Cerebellar cortex (tissue), 1 donor: Measurements from ENCODE around the gene ADARB1.
A peak's percentile ranks its signal among the peaks of the same experiment; 100 is the strongest.

Experiments
- DNase-seq: peaks from one replicate; pipeline ENCODE4 v3.0.0-alpha.2; 2015; ENCODE audit warnings: low spot score

The ADARB1 gene

DNA sequence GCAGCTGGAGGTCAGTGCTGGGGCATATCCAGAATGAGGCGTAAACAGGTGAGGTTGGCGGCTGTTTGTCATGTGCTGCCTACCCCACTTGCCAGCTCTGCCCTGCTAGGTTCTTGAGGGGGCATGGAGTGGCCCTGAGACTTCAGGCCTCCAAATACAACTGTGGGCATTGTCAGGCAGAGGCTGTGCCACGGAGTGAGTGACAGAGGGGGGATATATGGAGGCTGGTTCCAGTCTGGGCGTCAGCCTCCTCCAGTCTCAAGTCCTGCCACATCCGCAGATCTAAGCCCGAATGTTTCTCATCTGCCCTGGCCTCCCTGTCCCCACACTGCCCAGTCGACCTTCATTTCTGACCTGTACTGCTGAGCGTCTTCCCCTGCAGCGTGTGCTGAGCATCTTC is 128.0 kb downstream of the ADARB1 start:
- no peak for DNase-seq

DNA sequence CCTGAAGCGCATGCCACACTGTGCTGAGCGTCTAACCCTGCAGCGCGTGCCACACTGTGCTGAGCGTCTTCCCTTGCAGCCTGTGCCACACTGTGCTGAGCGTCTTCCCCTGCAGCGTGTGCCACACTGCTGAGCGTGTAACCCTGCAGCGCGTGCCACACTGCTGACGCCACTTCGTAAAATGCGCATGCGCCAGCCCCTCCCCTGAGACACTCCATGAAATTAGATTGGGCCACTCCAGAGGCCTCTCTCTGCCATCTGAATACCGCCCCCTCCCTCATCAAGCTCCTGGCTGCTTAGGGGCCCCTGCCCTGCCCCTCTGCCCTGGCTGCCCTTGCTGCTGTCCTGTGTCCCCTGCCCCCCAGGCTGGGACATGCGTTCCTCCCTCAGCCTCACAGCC is 128.5 kb downstream of the ADARB1 start:
- peak; percentile 59 for DNase-seq

DNA sequence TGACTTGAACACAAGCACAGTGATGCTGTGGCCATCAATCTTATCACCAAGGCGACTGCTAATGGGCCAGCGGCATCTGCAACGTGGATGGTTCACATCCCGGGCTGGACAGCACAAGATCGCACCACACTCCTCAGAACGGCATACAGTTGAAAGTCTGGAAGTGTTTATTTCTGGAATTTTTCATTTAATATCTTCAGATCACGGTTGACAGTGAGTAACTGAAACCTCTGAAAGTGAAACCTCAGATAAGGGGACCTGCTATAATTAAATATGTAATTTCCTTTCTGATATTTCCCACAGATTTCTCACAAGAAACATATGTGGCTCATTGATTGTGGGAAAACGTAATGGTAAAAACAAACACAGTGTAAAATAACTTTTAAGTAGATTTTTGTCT is 129.6 kb downstream of the ADARB1 start:
- no peak for DNase-seq

DNA sequence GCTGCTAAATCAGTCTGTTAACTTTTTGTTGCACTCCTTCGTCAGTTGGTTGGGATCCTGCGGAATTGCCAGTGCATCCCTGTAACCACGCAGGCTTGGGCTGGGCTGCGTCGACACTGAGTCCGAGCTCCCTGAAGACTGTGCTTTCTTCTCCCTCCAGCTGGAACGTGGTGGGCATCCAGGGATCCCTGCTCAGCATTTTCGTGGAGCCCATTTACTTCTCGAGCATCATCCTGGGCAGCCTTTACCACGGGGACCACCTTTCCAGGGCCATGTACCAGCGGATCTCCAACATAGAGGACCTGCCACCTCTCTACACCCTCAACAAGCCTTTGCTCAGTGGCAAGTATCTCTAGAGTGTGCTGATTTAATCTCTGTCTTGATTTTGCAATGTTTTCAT is 130.0 kb downstream of the ADARB1 start:
- DNase-seq = no peak

DNA sequence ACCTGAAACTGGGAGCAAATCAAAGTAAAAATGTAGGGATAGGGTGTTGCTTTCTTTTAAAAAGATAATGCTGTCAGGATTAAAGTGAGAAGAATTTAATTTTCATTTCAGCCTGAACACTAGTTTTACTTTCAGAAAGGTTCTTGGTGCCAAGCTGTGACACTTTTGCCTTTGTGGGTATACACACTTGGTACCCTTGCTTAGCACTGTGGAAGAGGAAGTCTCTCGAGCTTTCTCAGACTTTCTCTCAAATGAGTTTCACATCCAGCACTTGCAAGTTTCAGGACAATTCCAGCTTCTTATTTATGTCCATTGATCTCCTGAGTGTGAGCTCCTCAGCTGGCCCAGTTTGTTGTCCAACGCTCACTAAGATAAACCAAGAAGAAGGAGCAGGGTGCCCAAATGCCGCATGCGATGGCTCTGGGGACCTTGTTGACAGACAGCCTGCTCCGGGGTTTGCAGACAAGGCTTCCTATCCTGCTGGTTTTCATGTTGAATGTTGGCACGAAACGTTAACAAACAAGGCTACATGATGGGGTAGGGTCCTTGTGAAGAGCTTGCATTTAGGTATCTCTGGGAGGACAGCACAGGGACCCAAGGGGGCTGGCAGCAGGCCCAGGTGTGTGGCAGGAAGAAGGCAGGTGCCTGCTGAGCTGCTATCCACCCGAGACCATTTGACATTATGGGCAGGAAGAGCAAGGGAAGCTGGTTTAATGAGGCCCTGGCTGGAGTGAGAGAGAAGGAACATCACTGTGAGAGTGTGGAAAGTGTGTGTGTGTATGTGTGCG is 133.7 kb downstream of the ADARB1 start:
- peak; percentile 45 for DNase-seq

DNA sequence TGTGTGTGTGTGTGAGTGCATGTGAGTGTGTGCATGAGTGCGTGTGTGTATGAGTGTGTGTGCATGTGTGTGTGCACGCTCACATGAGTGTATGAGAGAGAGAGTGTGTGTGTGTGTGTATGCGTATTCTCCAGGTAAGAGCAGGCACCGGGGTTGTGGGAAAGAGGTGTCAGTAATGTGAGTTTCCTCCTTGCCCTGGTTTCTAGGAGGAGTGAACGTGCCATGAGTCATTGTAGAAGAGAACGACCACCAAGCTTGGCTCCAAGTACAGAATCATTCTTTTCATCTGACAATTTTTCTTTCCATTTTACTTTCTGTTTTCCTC is 134.2 kb downstream of the ADARB1 start:
- DNase-seq = no peak

DNA sequence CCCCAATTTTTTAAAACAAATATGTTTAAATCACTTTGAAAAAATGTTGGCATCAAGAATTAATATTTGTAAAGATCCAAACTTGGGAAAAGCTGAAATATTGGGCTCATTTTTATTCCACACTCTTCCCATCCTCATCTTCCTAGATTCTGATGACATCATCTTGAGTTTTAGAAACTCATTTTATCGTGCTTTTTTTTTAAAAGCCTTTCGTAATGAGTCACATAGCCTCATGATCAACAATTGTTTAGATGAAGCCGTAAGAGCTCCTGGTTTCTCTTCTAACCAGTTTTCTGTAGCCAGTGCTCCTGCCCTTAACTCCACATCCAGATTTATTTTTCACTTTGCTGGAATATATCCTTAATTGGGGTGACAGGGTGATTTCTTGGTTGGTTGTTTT is 134.7 kb downstream of the ADARB1 start:
- DNase-seq = no peak

DNA sequence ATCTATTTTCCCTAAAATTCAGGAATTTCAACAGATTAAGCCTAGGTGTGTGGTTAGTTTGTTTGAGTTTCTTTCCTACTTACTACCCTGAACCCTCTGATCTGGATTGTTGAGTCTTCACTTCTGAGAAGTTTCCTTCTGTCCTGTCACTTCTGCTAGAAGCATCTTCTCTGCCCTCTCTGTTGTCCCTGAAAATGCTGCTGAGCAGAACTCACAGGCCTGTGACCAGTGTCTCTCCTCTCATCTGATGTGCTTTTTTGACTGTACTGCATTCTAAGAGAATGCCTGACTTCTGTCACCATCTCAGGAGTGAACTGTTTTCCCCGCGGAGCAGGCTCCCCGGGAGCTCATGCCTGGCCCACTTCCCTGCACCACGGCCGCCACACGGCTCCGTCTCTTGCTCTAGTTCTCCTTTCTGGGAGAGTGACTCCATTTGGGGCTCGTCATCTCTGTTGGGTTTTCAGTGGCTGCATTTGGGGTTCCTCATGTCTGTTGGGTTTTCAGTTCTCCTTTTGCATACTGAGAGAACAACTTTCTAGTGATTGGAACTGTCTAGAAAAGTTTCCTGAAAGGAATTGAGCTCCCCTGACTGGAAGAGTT is 135.4 kb downstream of the ADARB1 start:
- no peak for DNase-seq

DNA sequence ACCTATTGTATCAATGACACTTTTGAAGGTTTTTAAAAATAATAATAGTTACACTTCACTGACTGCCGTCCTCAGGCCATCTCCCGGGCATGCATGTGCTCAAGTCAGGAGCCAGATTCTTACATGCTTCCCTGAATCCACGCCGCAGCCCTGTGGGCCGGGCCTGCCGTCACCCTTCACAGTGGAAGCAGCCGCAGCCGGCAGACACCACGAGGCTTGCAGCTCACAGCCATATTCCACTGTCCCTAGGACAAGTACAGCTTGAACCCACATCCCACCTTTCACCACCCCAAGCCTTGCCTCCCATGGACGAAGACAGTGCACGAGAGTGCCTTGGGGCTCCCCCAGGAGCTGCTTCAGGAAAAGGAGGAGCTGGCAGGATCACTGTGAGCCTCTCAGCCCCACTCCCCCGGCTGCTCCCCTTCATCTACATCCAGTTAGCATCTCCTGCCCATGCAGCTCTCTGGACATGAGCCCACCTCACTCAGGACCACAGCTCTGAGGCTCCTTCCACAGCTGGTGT is 136.1 kb downstream of the ADARB1 start:
- no peak for DNase-seq

DNA sequence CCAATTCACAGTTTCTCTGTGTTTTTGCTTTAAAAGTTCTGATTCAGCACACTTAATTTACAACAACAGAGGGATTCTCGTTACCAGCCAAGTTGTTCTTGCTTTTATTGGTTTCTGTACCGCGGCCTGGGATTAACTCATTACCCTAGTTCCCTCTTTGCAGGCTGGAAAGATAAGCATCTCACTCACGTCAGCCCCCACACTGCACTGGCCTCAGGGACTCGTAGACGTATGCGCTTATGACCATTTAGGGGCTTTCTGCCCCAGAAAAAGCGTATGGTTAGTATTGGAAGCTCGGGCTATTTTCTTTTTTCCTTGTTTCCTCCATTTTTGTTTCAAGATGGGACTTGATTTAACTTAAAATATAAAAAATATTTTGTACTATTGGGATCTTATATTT is 137.3 kb downstream of the ADARB1 start:
- no peak for DNase-seq

DNA sequence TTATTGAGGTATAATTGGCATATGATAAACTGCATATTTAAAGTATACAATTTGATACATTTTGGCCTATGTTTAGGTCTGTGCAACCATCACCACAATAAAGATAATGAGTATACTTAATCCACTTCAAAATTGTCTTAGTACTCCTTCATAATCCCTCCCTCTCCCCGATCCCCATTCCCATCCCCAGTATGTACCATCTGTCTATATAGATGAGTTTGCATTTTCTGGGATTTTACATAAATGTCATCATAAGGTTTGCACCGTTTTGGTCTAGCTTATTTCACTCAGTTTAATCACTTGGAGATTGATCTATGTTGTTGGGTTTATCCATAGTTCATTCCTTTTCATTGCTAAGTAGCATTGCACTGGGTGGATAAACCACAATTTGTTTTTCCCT is 139.0 kb downstream of the ADARB1 start:
- no peak for DNase-seq

DNA sequence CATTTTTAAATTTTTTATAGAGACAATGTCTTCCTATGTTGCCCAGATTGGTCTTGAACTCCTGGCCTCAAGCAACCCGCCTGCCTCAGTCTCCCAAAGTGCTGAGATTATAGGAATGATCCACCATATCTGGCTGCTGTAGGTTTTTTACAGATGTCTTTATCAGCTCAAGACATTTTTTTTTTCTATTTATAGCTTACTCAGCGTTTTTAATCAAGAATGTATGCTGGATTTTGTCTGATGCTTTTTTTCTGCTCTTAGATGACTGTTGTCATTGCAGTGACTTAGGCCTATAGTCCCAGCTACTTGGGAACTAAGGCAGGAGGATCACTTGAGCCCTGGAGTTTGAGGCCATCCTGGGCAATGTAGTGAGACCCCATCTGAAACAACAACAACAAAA is 140.8 kb downstream of the ADARB1 start:
- DNase-seq = no peak

DNA sequence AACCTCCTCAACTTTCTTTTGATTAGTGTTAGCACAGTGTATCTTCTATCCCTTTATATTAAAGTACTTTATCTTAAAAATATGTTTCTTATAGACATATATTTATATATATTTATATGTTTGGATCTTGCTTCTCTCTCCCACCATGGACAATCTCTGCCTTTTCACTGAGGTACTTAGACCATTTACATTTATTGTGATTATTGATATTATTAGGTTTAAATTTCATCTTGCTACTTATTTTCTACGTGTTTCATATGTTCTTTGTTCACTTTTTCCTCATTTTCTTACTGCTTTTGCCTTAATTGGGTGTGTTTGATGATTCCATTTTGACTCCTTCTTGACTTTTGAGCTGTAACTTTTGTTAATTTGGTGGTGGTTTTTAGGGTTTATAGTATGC is 142.6 kb downstream of the ADARB1 start:
- no peak for DNase-seq

DNA sequence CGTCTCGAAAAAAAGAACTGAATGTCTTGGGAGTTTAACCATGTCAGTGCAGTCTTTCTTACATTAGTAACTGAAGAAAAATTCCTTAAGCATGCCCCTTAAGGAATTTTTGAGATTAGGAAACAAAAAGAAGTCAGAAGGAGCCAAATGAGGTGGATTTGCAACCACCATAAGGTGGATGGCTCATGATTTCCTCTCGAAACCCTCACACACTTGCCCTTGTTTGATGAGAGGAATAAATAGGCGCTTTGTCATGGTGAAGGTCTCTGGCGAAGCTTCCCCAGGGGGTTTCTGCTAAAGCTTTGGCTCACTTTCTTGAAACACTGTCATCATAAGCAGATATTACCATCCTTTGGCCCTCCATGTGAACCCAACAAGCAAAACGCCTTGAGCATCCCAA is 145.1 kb downstream of the ADARB1 start:
- DNase-seq = no peak

DNA sequence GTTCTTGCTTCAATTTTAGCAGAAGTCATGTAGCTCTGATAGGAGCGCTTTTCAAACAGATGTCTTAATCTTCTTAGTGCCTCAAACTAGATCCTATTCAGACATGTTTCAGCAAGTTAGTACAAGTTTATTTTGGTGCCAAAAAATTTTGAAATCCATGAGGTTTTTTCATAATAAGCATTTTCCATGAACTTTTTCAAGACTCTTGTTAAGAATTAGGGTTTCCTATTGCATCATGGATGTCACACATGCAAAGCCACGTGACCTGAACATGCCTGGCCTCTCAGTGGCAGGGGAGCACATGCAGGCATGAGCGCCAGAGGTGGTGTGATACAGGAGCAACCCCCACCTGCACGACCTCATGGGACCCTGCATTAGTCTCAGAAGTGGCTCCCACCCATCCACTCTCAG is 145.7 kb downstream of the ADARB1 start:
- no peak for DNase-seq

DNA sequence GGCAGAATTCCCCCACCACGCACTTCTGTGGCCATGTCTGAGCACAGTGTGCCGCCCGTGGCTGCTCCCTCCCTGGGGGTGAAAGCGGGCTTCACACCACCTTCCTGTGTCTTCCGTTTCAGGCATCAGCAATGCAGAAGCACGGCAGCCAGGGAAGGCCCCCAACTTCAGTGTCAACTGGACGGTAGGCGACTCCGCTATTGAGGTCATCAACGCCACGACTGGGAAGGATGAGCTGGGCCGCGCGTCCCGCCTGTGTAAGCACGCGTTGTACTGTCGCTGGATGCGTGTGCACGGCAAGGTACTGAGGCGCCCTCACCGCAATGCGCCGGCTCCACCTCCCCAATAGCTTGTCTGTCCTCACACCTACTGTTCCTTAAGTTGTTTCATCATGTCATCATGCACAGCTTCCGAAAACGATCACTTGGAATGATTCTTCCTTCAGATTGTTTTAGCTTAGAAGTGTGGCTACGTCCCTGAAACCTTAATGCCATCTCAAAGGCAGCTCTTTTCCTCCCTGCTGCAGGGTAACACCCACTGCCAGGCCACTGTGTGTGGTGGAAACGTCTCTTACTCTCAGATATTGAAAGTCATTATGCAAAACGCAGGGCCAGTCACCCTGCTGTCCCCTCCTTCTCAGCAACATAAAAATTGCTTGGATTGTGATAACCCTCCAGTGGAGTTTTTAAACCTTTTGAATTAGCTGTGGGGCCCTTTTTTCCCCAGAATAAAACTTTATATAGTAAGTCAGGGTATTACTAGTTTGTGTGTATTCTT is 146.5 kb downstream of the ADARB1 start:
- DNase-seq = no peak

DNA sequence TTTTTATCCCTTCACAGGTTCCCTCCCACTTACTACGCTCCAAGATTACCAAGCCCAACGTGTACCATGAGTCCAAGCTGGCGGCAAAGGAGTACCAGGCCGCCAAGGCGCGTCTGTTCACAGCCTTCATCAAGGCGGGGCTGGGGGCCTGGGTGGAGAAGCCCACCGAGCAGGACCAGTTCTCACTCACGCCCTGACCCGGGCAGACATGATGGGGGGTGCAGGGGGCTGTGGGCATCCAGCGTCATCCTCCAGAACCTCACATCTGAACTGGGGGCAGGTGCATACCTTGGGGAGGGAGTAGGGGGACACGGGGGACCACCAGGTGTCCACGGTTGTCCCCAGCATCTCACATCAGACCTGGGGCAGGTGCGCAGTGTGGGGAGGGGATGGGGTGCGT is 147.6 kb downstream of the ADARB1 start:
- no peak for DNase-seq

DNA sequence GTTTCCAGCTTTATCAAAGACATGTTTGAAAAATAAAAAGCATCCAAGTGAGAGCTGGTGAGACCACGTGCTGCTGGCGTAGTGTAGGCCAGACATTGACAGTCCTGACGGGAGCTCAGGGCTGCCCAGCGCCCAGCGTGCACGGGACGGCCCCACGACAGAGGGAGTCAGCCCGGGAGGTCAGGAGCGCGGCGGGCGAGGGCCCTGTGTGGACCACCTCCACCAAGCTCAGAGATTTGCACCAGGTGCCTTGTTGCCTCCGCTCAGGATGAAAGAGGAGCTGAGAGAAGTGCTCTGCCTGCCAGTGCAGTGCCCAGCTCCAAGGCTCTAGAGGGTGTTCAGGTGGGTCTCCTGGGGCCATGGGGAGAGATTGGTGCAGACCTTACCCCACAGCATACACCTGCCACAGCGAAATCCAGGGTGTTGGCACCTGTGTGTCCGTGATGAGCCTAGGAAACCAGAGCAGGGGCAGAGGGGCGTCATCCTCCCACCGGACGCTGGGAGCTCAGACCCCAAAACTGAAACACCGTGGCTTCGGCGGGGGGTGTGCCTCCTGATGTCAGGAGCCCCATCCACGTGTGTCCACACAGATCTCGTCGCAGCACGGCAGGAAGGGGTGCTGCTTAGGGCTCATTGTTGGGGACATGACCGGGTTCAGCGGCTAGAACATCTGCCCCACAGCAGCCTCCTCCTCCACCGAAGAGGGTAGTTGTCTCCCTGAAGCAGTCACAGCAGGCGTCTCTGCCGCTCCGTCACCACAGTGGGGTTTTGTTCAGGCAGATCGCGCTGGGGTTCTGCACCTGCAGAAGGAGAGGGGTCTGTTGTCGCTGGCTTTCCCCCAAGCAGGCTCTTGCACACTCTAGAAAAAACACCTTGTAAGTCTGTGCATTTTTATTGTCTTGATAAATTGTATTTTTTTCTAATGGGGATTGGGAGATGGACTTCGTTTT is 149.1 kb downstream of the ADARB1 start:
- no peak for DNase-seq

DNA sequence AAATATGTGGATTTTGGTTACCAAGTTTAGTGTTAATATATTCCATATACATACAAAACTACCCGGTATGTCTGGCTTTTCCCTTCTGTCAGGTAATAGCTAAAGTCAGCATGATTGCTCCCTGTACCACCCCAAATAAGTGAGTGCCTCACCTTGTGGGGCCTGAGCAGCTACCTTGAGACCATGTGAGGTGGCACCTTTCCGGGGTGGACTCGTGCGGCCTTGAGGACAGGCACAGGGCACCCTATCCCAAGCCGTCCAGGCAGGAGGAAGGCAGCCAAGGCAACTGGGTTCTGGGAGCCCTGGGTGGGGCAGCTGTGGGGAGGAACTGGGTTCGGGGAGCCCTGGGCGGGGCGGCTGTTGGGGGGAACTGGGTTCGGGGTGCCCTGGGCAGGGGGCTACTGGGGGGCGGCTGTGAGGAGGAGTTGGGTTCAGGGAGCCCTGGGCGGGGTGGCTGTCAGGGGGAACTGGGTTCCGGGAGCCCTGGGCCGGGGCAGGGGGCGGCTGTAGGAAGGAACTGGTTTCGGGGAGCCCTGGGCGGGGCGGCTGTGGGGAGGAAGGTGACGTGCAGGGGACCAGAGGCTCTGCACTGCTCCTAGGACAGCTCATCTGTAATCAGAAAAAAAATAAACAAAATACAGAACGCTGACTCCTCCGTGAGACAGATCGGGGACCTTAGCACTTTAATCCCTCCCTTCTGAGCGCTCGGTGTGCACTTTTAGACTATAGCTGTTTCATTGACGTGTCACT is 150.0 kb downstream of the ADARB1 start:
- no peak for DNase-seq

DNA sequence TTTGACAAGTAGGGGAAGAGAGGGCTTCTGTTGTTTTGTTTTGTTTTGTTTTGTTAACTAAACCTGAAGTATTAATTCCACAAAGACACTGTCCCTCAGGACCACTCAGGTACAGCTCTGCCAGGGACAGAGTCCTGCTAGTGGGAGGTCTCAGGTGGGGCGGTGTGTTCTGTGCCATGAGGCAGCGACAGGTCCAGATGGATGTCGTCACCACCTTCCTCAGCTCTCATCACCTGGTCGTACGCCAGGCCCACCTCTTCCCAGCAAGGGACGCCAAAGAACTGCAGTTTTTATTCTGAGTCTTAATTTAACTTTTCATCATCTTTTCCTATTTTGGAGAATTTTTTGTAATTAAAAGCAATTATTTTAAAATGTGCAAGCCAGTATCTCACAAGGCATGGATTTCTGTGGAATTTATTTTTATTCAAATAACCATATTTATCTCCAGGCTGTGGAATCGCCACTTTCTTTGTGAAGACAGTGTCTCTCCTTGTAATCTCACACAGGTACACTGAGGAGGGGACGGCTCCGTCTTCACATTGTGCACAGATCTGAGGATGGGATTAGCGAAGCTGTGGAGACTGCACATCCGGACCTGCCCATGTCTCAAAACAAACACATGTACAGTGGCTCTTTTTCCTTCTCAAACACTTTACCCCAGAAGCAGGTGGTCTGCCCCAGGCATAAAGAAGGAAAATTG is 150.8 kb downstream of the ADARB1 start:
- DNase-seq = peak; percentile 85
